Measurements from ENCODE around the gene CYP2C18. TPM values are rescaled to one million over a fixed set of nuclear protein-coding genes. Genes with fewer than 3 reads are reported as not detected.
"Not testable (repeated sequence)": the region's sequence is repeated elsewhere in the genome, so short reads cannot be mapped to it uniquely, and the experiment has no call there.

Gene CYP2C18
- total RNA-seq, 1 experiment from 2014 or later: not detected

DNA sequence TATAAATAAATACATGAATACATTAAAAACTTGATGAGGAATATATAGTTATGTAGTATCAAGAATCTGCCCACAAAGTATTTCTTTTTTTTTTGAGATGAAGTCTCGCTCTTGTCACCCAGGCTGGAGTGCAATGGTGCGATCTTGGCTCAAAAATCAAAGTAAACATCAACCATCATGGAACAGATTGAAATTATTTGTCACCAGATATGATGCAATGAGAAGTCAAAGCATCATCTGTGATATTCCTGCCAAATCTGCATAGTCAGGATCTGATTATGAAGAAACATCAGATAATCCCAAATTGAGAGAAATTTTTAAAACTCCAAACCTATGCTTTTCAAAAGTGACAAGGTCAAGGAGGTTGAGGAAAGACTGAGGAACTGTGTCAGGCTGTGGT, 5.1 kb upstream of the CYP2C18 start:
- H3K4me3 ChIP-seq (ENCODE audit: low read depth, low read length, poor library complexity, severe bottlenecking): no peak overlapping the region
- no peaks in the 10 kb centered on the region for H3K4me1 ChIP-seq (ENCODE audit: insufficient read depth, low read length, poor library complexity, severe bottlenecking)
- DNase-seq (ENCODE audit: low spot score): no peak
- H3K27ac ChIP-seq (ENCODE audit: low read depth, low read length, poor library complexity, severe bottlenecking): no peak overlapping the region
- H3K36me3 ChIP-seq (ENCODE audit: insufficient read depth, low read length, poor library complexity, severe bottlenecking): no peaks in the 10 kb centered on the region
- no TSS peak for BruUV-seq (replicated peaks)
- H3K27me3 ChIP-seq (replicated peaks; ENCODE audit: insufficient read depth, low read depth, low read length, poor library complexity): no peaks in the 10 kb centered on the region
- CTCF ChIA-PET: no interaction called here
- no peaks in the 10 kb centered on the region for H3K9me3 ChIP-seq (ENCODE audit: low read depth, low read length, poor library complexity, severe bottlenecking)
- TF ChIP-seq, protein P1, sequence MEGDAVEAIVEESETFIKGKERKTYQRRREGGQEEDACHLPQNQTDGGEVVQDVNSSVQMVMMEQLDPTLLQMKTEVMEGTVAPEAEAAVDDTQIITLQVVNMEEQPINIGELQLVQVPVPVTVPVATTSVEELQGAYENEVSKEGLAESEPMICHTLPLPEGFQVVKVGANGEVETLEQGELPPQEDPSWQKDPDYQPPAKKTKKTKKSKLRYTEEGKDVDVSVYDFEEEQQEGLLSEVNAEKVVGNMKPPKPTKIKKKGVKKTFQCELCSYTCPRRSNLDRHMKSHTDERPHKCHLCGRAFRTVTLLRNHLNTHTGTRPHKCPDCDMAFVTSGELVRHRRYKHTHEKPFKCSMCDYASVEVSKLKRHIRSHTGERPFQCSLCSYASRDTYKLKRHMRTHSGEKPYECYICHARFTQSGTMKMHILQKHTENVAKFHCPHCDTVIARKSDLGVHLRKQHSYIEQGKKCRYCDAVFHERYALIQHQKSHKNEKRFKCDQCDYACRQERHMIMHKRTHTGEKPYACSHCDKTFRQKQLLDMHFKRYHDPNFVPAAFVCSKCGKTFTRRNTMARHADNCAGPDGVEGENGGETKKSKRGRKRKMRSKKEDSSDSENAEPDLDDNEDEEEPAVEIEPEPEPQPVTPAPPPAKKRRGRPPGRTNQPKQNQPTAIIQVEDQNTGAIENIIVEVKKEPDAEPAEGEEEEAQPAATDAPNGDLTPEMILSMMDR (conservative IDR thresholded peaks at IDR 0.05; ENCODE audit: low read depth, low read length): no peak
- no peak for TF ChIP-seq EZH2 (IDR thresholded peaks at IDR 0.05; ENCODE audit: borderline replicate concordance, low read depth, low read length, poor library complexity, severe bottlenecking)
- intact Hi-C loops (cut with micrococcal nuclease; ENCODE audit: unreplicated experiment): no loop called here
- POLR2A ChIA-PET (ENCODE audit: low non-redundant PET): no interaction called here

DNA sequence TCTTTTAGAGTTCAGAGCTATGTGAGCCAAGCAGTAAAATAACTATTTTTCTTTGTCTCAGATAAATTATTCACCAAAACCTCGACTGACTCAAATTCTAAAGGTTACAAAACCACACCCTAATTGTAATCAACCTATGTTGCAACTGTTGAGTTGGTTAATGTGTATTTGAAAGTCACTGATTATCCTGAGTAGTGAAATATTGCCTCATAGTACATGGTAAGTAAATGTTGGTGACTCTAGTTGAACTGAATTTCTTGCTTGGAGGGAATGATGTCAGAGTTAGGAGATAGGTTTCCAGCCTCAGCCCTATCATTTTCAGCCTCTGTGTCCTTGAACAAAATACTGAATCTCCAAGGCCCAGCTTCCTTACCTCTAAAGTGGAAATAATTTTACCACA, 3.0 kb upstream of the CYP2C18 start:
- BruUV-seq (replicated peaks): no TSS peak
- DNase-seq (ENCODE audit: low spot score): no peak
- POLR2A ChIA-PET (ENCODE audit: low non-redundant PET): no interaction called here
- Histone ChIP-seq H3K9me3 (ENCODE audit: low read depth, low read length, poor library complexity, severe bottlenecking) (peaks cover 6% of the 10 kb centered on the region), H3K4me1 (ENCODE audit: insufficient read depth, low read length, poor library complexity, severe bottlenecking) (no peaks in the 10 kb centered on the region), H3K4me3 (ENCODE audit: low read depth, low read length, poor library complexity, severe bottlenecking) (no peak overlapping the region), H3K27ac (ENCODE audit: low read depth, low read length, poor library complexity, severe bottlenecking) (no peak overlapping the region), H3K36me3 (ENCODE audit: insufficient read depth, low read length, poor library complexity, severe bottlenecking) (no peaks in the 10 kb centered on the region), H3K27me3 (replicated peaks; ENCODE audit: insufficient read depth, low read depth, low read length, poor library complexity) (no peaks in the 10 kb centered on the region)
- TF ChIP-seq EZH2 (IDR thresholded peaks at IDR 0.05; ENCODE audit: borderline replicate concordance, low read depth, low read length, poor library complexity, severe bottlenecking): no peak
- TF ChIP-seq, protein P1 (conservative IDR thresholded peaks at IDR 0.05; ENCODE audit: low read depth, low read length): no peak
- CTCF ChIA-PET: no interaction called here
- intact Hi-C loops (cut with micrococcal nuclease; ENCODE audit: unreplicated experiment): no loop called here

DNA sequence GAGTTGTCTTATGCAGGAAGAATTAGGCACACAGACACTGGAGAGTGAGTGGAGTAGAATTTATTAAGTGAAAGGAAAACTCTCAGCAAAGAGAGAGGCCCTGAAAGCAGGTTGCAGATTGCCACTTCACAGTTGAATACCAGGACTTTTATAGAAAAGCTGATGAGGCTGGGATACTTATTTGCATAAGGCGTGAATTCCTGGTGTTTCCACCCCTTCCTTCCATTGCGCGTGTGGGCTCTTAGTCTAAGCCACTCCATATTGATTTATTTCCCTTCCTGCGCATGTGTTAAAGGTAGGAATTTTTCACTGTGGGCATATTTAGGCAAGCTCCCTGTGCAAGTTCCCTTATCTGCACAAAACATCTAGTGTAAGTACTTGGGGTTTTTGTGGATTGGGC, 893 bp upstream of the CYP2C18 start:
- POLR2A ChIA-PET (ENCODE audit: low non-redundant PET); H3K36me3 ChIP-seq (ENCODE audit: insufficient read depth, low read length, poor library complexity, severe bottlenecking); H3K4me3 ChIP-seq (ENCODE audit: low read depth, low read length, poor library complexity, severe bottlenecking); CTCF ChIA-PET; H3K27ac ChIP-seq (ENCODE audit: low read depth, low read length, poor library complexity, severe bottlenecking); H3K9me3 ChIP-seq (ENCODE audit: low read depth, low read length, poor library complexity, severe bottlenecking); H3K4me1 ChIP-seq (ENCODE audit: insufficient read depth, low read length, poor library complexity, severe bottlenecking); DNase-seq (ENCODE audit: low spot score); H3K27me3 ChIP-seq (replicated peaks; ENCODE audit: insufficient read depth, low read depth, low read length, poor library complexity); BruUV-seq (replicated peaks); intact Hi-C loops (cut with micrococcal nuclease; ENCODE audit: unreplicated experiment): not testable (repeated sequence)

DNA sequence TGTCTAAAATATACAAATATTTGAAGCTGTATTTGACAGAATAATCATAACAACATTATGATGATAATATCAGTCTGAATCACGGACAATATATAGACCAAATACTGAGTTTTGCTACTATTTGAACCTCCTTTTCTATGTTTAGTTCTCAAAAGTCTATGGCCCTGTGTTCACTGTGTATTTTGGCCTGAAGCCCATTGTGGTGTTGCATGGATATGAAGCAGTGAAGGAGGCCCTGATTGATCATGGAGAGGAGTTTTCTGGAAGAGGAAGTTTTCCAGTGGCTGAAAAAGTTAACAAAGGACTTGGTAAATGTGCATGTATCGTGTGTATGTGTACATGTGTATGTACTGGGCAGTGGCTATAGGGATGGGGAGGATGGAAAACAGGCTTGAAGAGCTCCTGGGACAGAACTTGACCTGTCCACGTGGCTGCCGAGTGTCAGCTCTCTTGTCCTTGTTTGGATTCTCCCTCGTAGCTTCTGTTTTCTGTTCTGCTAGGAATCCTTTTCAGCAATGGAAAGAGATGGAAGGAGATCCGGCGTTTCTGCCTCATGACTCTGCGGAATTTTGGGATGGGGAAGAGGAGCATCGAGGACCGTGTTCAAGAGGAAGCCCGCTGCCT, 4.2 kb downstream of the CYP2C18 start:
- ChIA-PET CTCF (no interaction called here), POLR2A (ENCODE audit: low non-redundant PET) (no interaction called here)
- no peak for DNase-seq (ENCODE audit: low spot score)
- Histone ChIP-seq H3K27ac (ENCODE audit: low read depth, low read length, poor library complexity, severe bottlenecking) (no peak overlapping the region), H3K36me3 (ENCODE audit: insufficient read depth, low read length, poor library complexity, severe bottlenecking) (no peaks in the 10 kb centered on the region), H3K4me3 (ENCODE audit: low read depth, low read length, poor library complexity, severe bottlenecking) (no peak overlapping the region), H3K27me3 (replicated peaks; ENCODE audit: insufficient read depth, low read depth, low read length, poor library complexity) (no peaks in the 10 kb centered on the region), H3K9me3 (ENCODE audit: low read depth, low read length, poor library complexity, severe bottlenecking) (peaks cover 8% of the 10 kb centered on the region), H3K4me1 (ENCODE audit: insufficient read depth, low read length, poor library complexity, severe bottlenecking) (no peaks in the 10 kb centered on the region)
- no TSS peak for BruUV-seq (replicated peaks)
- intact Hi-C loops (cut with micrococcal nuclease; ENCODE audit: unreplicated experiment): no loop called here
- TF ChIP-seq, protein P1 (conservative IDR thresholded peaks at IDR 0.05; ENCODE audit: low read depth, low read length): no peak
- no peak for TF ChIP-seq EZH2 (IDR thresholded peaks at IDR 0.05; ENCODE audit: borderline replicate concordance, low read depth, low read length, poor library complexity, severe bottlenecking)

Data from A673 (cell line).